ENCODE results near the gene GTF2I.
"Not testable (repeated sequence)": the region's sequence is repeated elsewhere in the genome, so short reads cannot be mapped to it uniquely, and the experiment has no call there.

Gene GTF2I

DNA sequence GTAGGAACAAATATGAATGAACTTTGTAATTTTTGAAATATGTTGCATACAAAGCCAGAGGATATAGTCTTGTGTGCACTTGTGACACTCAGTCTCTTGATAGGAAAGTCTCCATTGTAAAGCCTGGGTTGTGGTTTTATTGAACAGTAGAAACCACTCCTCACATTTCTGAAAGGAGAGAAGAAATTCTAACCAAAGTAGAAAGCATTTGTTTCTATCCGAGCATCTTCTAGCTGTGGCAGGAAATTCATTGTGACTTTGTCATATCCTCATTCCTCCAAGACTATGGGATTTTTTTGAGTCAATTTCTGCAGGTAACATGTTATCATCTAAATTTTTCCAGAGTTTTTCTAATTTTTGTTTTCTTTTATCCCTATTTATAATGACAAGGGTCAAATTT lies 60.8 kb downstream of the GTF2I start:
- no peak for DNase-seq

DNA sequence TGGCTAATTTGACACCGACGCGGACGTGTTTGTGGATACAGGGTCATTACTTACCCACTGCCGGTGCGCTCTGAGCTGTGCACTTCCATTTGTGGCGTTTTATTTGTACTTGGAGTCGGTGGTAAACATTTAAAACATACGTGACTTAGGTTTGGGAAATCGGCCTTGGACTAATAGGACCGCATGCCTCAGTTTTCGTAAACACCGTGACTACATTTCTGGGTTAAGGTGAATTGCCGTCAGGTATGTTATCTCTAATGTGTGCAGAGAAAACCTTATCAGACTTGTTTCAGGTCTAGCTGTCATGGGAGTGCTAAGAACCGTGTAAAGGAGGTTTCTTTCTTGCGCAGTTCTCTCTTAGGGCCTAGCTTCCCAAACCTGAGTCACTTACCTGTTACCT lies 64.6 kb downstream of the GTF2I start:
- DNase-seq: no peak

- DNase-seq: no peak
Measured at GRCh38 chr7:74725840-74726239, 68.3 kb downstream of the GTF2I start.

DNA sequence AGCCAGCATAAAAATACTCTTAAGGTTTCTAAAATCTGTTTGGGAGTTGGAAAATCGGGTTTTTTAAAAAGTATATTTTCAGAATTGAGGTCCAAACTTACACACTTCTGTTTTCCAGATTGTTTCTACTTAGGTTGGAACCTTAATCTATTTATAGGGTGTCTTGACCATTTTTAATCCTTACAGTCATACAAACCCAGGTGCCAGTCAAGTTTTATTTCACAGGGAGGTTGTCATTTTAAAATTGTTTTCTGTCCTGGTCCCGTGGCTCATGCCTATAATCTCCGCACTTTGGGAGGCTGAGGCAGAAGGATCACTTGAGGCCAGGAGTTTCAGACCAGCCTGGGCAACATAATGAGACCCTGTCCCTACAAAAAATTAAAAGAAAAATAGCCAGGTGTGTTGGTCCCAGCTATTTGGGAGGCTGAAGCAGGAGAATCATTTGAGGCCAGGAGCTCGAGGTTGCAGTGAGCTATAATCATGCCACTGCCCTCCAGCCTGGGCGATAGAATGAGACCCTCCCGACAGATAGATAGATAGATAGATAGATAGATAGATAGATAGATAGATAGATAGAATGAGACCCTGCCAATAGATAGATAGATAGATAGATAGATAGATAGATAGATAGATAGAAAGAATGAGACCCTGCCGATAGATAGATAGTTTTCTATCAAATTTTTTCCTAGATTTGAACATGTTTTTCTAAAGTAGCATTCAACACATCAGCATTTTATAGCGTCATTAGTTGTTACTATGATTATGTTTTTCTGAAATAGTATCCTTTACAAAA lies 69.0 kb downstream of the GTF2I start:
- no peak for DNase-seq

GRCh38 chr7:74728686-74729085 lies 71.2 kb downstream of the GTF2I start:
- not testable (repeated sequence) for DNase-seq

GRCh38 chr7:74730186-74730585 lies 72.7 kb downstream of the GTF2I start:
- not testable (repeated sequence) for DNase-seq

GRCh38 chr7:74739974-74740703 lies 82.6 kb downstream of the GTF2I start:
- not testable (repeated sequence) for DNase-seq

DNA sequence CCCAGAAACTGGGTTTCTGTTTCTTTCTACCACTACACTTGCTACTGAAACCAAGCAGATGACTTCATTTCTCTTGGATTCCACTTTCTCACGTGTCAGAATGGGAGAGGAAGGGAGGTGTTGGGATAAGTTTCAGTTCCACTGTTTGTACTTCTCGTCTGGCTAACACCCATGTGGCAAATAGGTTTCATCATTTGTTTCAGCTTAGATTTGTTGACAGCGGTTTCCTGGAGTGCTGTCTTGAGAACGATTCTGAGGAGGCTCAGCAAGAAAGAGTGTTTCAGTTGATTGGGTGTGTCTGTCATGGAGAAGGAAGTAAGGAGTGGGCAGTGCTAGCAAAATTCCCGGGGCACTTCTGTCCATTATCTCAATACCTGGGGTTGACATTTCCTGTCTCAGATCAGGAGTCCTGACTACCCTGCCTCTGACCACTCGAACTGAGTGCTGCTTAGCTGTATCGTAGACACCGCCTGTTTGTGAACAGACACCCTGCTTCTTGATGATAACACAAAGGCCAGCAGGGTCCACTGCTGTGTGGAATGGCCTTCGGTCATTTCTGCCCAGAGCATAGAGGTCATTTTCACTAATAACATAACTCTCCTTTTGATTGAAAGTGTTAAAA lies 86.5 kb downstream of the GTF2I start:
- DNase-seq: not testable (repeated sequence)

DNA sequence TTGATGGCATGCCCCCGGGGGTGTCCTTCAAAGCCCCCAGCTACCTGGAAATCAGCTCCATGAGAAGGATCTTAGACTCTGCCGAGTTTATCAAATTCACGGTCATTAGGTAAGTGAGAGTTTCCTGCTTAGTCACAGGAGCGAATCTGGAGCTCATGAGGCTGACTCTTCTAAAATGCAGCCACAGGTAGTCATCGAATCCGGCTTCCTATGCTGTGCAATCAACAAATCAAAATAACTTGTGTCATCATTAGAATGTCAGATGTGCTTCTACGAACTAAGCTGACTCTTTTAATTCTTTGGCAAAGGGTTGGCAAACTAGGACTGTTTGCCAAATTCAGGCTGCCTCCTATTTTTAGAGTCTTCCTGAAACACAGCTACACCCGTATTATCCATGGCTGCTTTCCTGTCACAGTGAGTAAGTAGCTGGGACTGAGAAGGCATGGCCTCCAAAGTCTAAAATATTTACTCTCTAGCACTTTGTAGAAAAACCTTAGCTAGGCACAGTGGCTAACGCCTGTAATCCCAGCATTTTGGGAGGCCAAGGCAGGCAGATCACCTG lies 96.5 kb downstream of the GTF2I start:
- not testable (repeated sequence) for DNase-seq

- DNase-seq: not testable (repeated sequence)
Measured at GRCh38 chr7:74756673-74757072, 99.2 kb downstream of the GTF2I start.

DNA sequence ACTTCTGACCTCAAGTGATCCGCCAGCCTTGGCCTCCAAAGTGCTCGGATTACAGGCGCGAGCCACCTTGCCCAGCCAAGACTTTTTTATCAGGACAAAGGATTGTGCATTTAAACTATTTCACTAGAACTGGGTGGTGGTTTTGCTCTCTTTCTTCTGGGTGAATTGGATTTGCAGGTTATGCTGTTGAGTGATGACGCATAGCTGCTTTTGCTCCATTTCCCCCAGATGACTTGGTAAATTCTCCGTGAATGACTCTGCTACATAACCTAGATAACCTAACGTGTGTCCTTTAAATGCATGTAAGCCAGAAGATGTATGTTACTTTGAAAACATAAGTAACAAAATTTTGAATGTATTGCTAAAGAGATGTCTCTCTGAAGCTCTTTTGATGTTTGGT lies 100.8 kb downstream of the GTF2I start:
- not testable (repeated sequence) for DNase-seq

DNA sequence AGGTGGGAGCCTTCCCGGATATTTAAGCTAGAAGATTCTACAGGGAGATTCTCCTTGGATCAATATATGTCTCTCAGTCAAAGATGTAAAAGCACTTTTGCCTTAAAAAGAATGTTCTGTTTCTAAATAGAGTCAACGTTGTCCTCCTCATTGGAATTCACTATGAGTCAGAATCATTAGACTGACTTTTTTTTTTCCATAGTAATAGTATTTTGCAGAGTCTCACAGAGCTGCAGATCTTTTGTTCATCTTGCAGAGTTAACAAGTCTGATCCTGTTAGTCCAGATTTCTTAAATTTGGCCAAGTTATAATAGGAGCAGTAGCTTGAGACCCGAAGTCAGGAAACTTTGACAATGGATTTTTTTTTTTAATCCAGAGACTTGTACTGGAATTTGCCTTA lies 101.5 kb downstream of the GTF2I start:
- not testable (repeated sequence) for DNase-seq

DNA sequence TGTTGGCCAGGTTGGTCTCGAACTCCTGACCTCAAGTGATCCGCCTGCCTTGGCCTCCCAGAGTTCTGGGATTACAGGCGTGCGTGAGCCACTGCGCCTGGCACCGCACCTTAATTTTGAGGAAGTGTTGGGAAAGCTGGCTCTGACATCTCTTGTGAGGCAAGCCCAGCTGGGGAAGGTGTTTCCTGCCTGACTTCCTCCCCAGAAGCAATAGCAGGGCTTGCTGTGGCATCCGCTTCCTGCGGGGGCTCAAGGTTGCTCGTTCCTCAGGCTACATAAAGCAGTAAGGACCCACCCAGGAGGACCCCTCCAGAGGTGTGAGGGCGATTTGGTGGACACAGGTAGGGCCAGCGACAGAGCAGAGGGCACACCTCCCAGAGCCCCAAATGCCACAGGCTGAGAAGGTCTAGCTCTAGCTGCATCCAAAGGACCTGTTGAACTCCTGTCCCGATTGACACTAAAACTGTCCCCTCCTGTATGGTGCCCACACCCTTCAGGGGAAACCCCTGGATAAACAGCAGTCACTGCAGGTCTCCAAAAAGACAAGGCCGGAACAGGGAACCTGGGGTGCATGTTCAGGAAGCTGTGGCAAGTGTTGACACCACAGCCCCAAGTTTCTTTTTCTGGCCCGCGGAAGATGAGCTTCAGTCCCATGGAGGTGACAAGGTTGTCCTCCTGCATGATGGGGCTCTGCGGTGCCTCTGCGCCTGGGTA lies 107.8 kb downstream of the GTF2I start:
- not testable (repeated sequence) for DNase-seq

- not testable (repeated sequence) for DNase-seq
Measured at GRCh38 chr7:74766509-74766908, 109.0 kb downstream of the GTF2I start.

GRCh38 chr7:74766991-74767390 lies 109.5 kb downstream of the GTF2I start:
- DNase-seq: not testable (repeated sequence)

GRCh38 chr7:74770062-74770461 lies 112.5 kb downstream of the GTF2I start:
- not testable (repeated sequence) for DNase-seq

DNA sequence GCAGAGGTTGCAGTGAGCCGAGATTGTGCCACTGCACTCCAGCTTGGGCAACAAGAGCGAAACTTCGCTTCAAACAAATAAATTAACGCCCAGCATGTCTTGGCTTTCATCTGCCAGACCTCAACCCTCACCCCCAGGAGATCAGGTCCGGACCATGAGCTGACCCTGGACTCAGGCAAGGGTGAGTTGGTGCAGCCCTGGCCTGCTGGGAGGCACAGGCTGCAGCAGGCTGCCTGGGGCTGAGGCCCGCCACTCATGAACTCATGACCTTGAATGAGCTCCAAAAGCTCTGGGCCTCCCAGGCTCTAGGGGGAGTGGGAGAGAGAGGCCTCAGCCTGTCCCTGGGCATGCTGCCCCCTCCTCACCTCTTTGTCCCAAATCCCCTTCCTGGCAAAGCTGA lies 114.6 kb downstream of the GTF2I start:
- not testable (repeated sequence) for DNase-seq

DNA sequence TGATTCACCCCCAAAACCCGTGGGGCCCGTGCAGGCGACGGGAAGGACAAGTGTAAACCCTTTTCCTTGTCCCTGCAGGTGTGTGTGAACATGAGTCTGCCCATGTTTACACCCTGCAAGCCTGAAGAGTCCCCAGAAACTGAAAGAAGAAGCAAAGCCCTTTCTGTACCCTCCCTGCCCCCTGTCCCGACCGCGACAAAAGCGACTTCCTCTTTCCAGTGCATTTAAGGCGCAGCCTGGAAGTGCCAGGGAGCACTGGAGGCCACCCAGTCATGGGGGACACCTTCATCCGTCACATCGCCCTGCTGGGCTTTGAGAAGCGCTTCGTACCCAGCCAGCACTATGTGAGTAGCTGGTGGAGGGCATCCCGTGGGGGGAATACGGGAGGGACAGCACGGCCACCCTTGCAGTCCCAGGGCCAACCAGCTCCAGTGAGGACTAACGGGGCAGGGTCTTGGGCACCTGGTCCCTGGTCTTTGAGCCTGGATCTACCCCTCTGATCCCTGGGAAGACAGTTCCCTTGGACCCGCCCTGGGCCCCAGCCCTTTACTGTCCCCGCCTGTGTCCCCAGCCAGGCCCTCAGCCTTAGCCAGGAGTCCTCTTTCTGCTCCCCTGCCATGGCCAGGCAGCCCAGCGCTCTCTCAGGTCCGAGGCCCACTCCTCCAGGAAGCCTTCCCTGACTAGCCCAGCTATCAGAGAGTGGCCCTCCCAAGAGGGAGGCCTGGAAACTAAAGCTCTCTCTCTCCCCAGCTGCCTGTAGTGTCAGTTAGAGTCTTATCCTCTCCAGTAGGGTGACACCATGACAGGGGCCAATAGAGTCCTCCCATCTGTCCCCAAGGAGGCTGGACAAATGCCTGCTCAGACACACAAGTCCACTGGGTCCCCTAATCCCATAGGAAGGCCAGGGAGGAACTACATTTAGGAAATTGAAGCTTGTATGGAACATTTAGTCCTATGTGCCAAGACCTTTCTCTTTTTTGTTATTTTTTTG lies 116.5 kb downstream of the GTF2I start, which contains the start of gene NCF1:
Gene NCF1 (plus strand): TSS at position 252 of the 991 bp plus-strand sequence. CDS start 21 bp downstream, at position 273.
- DNase-seq: not testable (repeated sequence)

- not testable (repeated sequence) for DNase-seq
Measured at GRCh38 chr7:74775111-74775510, 117.6 kb downstream of the GTF2I start.

GRCh38 chr7:74779053-74779452 lies 121.5 kb downstream of the GTF2I start:
- DNase-seq: not testable (repeated sequence)

- DNase-seq: not testable (repeated sequence)
Measured at GRCh38 chr7:74781746-74782145, 124.2 kb downstream of the GTF2I start.

Data from NCI-H187 treated with DMSO at 0.1 percent for 48 hours (cell line).